ENCODE measurements around the gene CAST.

DNA sequence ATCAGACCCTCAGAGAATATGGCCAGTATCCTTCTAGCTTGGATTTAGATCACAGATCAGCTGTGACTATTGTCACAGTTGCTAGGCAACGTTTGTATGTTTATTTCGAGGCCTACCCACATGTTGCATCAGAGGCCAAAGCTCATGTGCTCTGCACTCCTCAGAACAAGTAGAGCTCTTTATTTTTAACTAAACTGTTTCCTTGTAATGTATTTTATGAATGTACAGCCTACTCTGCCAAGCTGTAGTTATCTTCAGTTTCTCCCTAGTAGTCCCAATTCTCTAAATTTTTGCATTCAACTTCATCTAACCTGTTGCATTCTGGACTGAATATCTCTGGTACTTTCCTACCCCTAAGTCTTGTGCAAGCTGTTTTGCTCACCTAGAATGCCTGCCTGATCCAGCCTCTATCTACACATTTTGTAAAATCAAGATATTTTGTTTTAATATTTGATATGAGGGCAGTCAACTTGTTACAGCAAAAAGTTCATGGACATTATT, 52.8 kb downstream of the CAST start:
- no peak for TF ChIP-seq EZH2 (IDR thresholded peaks at IDR 0.05; ENCODE audit: borderline replicate concordance, low read length)
- TF ChIP-seq, protein P1, sequence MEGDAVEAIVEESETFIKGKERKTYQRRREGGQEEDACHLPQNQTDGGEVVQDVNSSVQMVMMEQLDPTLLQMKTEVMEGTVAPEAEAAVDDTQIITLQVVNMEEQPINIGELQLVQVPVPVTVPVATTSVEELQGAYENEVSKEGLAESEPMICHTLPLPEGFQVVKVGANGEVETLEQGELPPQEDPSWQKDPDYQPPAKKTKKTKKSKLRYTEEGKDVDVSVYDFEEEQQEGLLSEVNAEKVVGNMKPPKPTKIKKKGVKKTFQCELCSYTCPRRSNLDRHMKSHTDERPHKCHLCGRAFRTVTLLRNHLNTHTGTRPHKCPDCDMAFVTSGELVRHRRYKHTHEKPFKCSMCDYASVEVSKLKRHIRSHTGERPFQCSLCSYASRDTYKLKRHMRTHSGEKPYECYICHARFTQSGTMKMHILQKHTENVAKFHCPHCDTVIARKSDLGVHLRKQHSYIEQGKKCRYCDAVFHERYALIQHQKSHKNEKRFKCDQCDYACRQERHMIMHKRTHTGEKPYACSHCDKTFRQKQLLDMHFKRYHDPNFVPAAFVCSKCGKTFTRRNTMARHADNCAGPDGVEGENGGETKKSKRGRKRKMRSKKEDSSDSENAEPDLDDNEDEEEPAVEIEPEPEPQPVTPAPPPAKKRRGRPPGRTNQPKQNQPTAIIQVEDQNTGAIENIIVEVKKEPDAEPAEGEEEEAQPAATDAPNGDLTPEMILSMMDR (IDR thresholded peaks at IDR 0.05; ENCODE audit: low read length): no peak

Measured in OCI-LY1 (cell line).